IMR-90 (cell line): ENCODE data around the gene FBXO34. TPM values are rescaled to one million over a fixed set of nuclear protein-coding genes. Genes with fewer than 3 reads are reported as not detected.

Source experiments
- ATAC-seq: fragments of 200-7000 bp; cut with Tn5 transposase; 2 replicates; pipeline ENCODE4 v1.9.1; 2020; ENCODE audit warnings: low read depth, mild to moderate bottlenecking, moderate library complexity
- Bru-seq: library from RNA; stranded (reverse); fragments of 400-500 nt; gene quantifications from one replicate; lab custom pipeline; 2021; lab: Mats Ljungman, UMichigan
- BruChase-seq, 2 experiments: library from RNA; stranded (reverse); fragments of 400-500 nt; gene quantifications; one replicate each; lab custom pipeline; 2021; lab: Mats Ljungman, UMichigan
- BruUV-seq: library from RNA; stranded (reverse); fragments of 400-500 nt; replicated peaks from 2 replicates; lab custom pipeline; 2021; lab: Mats Ljungman, UMichigan
- CTCF ChIA-PET: fragments of 300-600 bp; formaldehyde crosslinking; extraction: SDS; loops from one replicate; lab custom pipeline; 2021; ENCODE audit warnings: antibody characterized with exemption; lab: Yijun Ruan, JAX
- POLR2A ChIA-PET: fragments of 300-600 bp; sonication (Branson Sonifier 250); formaldehyde crosslinking; loops from one replicate; lab custom pipeline; 2022; ENCODE audit warnings: antibody characterized with exemption; ENCODE audit not compliant: unreplicated experiment; lab: Charles Lee
- DNase-seq: peaks from one replicate; pipeline ENCODE4 v3.0.0; 2013
- H2AFZ ChIP-seq: replicated peaks from 2 replicates; pipeline ENCODE3; 2013; ENCODE audit warnings: low read length, mild to moderate bottlenecking; ENCODE audit not compliant: poor library complexity
- H2AK5ac ChIP-seq: 2 replicates; pipeline ENCODE4 v1.6.1; 2013; ENCODE audit warnings: low read depth, low read length, inconsistent platforms
- H2AK9ac ChIP-seq: replicated peaks from 2 replicates; pipeline ENCODE3; 2013; ENCODE audit warnings: mild to moderate bottlenecking, low read depth, low read length, moderate library complexity; ENCODE audit not compliant: poor library complexity
- H2BK120ac ChIP-seq: 2 replicates; pipeline ENCODE4 v1.6.1; 2013; ENCODE audit warnings: low read depth, low read length, inconsistent platforms
- H2BK15ac ChIP-seq: 3 replicates; pipeline ENCODE4 v1.6.1; 2013; ENCODE audit warnings: low read depth, low read length, inconsistent platforms
- H2BK20ac ChIP-seq: 2 replicates; pipeline ENCODE4 v1.6.1; 2013; ENCODE audit warnings: low read depth, mild to moderate bottlenecking, inconsistent platforms, low read length, moderate library complexity
- H2BK5ac ChIP-seq: 2 replicates; pipeline ENCODE4 v1.6.1; 2013; ENCODE audit warnings: mild to moderate bottlenecking, low read depth, low read length, inconsistent platforms; ENCODE audit not compliant: poor library complexity, severe bottlenecking
- H3K14ac ChIP-seq: replicated peaks from 2 replicates; pipeline ENCODE4 v1.6.1; 2013; ENCODE audit warnings: low read depth, low read length, inconsistent platforms
- H3K18ac ChIP-seq: 2 replicates; pipeline ENCODE4 v1.6.1; 2013; ENCODE audit warnings: low read depth, low read length, control low read depth
- H3K23ac ChIP-seq: 2 replicates; pipeline ENCODE4 v1.6.1; 2013; ENCODE audit warnings: low read depth, low read length, inconsistent platforms
- H3K27ac ChIP-seq: 2 replicates; pipeline ENCODE4 v1.5.1; 2013; ENCODE audit warnings: mild to moderate bottlenecking, control low read depth, low read length; ENCODE audit not compliant: insufficient read depth
- H3K27me3 ChIP-seq: 2 replicates; pipeline ENCODE4 v1.6.1; 2013; ENCODE audit warnings: low read length; ENCODE audit not compliant: control insufficient read depth, insufficient read depth
- H3K36me3 ChIP-seq: 2 replicates; pipeline ENCODE4 v1.6.1; 2013; ENCODE audit warnings: low read length, mixed read lengths; ENCODE audit not compliant: control insufficient read depth, insufficient read depth
- H3K4ac ChIP-seq: 2 replicates; pipeline ENCODE4 v1.6.1; 2013; ENCODE audit warnings: low read depth, low read length, inconsistent platforms
- H3K4me1 ChIP-seq: 2 replicates; pipeline ENCODE4 v1.6.1; 2013; ENCODE audit warnings: low read length, mixed read lengths; ENCODE audit not compliant: control insufficient read depth, insufficient read depth
- H3K4me2 ChIP-seq: 2 replicates; pipeline ENCODE4 v1.6.1; 2013; ENCODE audit warnings: low read depth, mild to moderate bottlenecking, control low read depth, low read length, moderate library complexity
- H3K4me3 ChIP-seq: 2 replicates; pipeline ENCODE4 v1.5.1; 2013; ENCODE audit warnings: low read depth, mild to moderate bottlenecking, control low read depth, low read length, moderate library complexity; ENCODE audit not compliant: insufficient read depth
- H3K56ac ChIP-seq: 2 replicates; pipeline ENCODE4 v1.6.1; 2013; ENCODE audit warnings: low read length, inconsistent platforms; ENCODE audit not compliant: insufficient read depth; ENCODE audit errors: extremely low read depth
- H3K79me1 ChIP-seq, 2 experiments: 2 replicates each; pipeline ENCODE4 v1.6.1; 2013; ENCODE audit warnings: low read length in 2 of 2, inconsistent platforms in 1 of 2, low read depth in 1 of 2
- H3K9ac ChIP-seq: 2 replicates; pipeline ENCODE4 v1.6.1; 2013; ENCODE audit warnings: low read depth, low read length, control low read depth
- H3K9me1 ChIP-seq: 2 replicates; pipeline ENCODE4 v1.6.1; 2013; ENCODE audit warnings: low read length, inconsistent platforms; ENCODE audit not compliant: insufficient read depth
- H3K9me3 ChIP-seq: 2 replicates; pipeline ENCODE4 v1.6.1; 2013; ENCODE audit warnings: low read length; ENCODE audit not compliant: control insufficient read depth, insufficient read depth
- H4K20me1 ChIP-seq: 2 replicates; pipeline ENCODE4 v1.6.1; 2013; ENCODE audit warnings: low read length, inconsistent platforms; ENCODE audit not compliant: insufficient read depth
- H4K5ac ChIP-seq: 2 replicates; pipeline ENCODE4 v1.6.1; 2013; ENCODE audit warnings: mild to moderate bottlenecking, low read depth, low read length, control low read depth
- H4K8ac ChIP-seq, 2 experiments: 2 replicates each; pipeline ENCODE4 v1.6.1; 2013; ENCODE audit warnings: low read depth in 2 of 2, low read length in 2 of 2, control low read depth in 1 of 2, inconsistent platforms in 1 of 2
- H4K91ac ChIP-seq: 2 replicates; pipeline ENCODE4 v1.6.1; 2013; ENCODE audit warnings: low read depth, low read length, inconsistent platforms; ENCODE audit not compliant: insufficient read depth
- BHLHE40 ChIP-seq: fragments of 150-350 bp; IDR thresholded peaks from 2 replicates; pipeline ENCODE4 v1.6.1; 2016; ENCODE audit warnings: mild to moderate bottlenecking, low read depth, low read length
- CEBPB ChIP-seq: IDR thresholded peaks from 2 replicates; pipeline ENCODE4 v1.6.1; 2012; ENCODE audit warnings: low read depth, low read length, improper control_type of control experiment
- CHD1 ChIP-seq: IDR thresholded peaks from 2 replicates; pipeline ENCODE4 v1.6.1; 2012; ENCODE audit warnings: low read depth, low read length, improper control_type of control experiment
- FOS ChIP-seq: fragments of 150-350 bp; IDR thresholded peaks from 2 replicates; pipeline ENCODE4 v1.6.1; 2016; ENCODE audit warnings: low read depth, low read length
- MAFK ChIP-seq: IDR thresholded peaks from 2 replicates; pipeline ENCODE4 v1.6.1; 2012; ENCODE audit warnings: low read depth, low read length, improper control_type of control experiment
- MAZ ChIP-seq: IDR thresholded peaks from 2 replicates; pipeline ENCODE4 v1.6.1; 2012; ENCODE audit warnings: low read depth, mild to moderate bottlenecking, low read length, improper control_type of control experiment, moderate library complexity, borderline replicate concordance
- MXI1 ChIP-seq: IDR thresholded peaks from 2 replicates; pipeline ENCODE4 v1.6.1; 2012; ENCODE audit warnings: low read depth, mild to moderate bottlenecking, low read length, moderate library complexity, borderline replicate concordance
- NFE2L2 ChIP-seq: fragments of 150-350 bp; IDR thresholded peaks from 2 replicates; pipeline ENCODE4 v1.6.1; 2016; ENCODE audit warnings: low read depth, mild to moderate bottlenecking, low read length
- POLR2A ChIP-seq: IDR thresholded peaks from 2 replicates; pipeline ENCODE4 v1.6.1; 2012; ENCODE audit warnings: mild to moderate bottlenecking, low read depth, low read length
- RAD21 ChIP-seq: IDR thresholded peaks from 2 replicates; pipeline ENCODE4 v1.6.1; 2012; ENCODE audit warnings: low read length, improper control_type of control experiment
- RCOR1 ChIP-seq: IDR thresholded peaks from 2 replicates; pipeline ENCODE4 v1.6.1; 2012; ENCODE audit warnings: mild to moderate bottlenecking, low read length, improper control_type of control experiment; ENCODE audit not compliant: insufficient replicate concordance
- RFX5 ChIP-seq: IDR thresholded peaks from 2 replicates; pipeline ENCODE4 v1.8.0; 2012; ENCODE audit warnings: low read depth, mild to moderate bottlenecking, low read length, moderate library complexity
- WGBS, 2 experiments: methylation state at CpG; one replicate each; pipeline versions ENCODE4 v1.1.5 to v1.1.7; 2013; ENCODE audit warnings: missing lambda C conversion rate in 2 of 2; ENCODE audit not compliant: insufficient read length in 1 of 2; ENCODE audit errors: extremely low coverage in 2 of 2; 5-methylcytosine and 5-hydroxymethylcytosine counted together
- dilution Hi-C: fragments of 300-500 bp; cut with HindIII; formaldehyde crosslinking; loops from one replicate; pipeline ENCODE4 v1.14.3; 2018; ENCODE audit warnings: low sequenced_read_pairs; ENCODE audit not compliant: unreplicated experiment
- in situ Hi-C: fragments of 300-500 bp; cut with MboI; formaldehyde crosslinking; loops from 3 replicates; pipeline ENCODE4 v1.14.3; 2019; ENCODE audit warnings: low sequenced_read_pairs, inconsistent platforms, mixed read lengths
- intact Hi-C: fragments of 100-400 bp; cut with micrococcal nuclease; formaldehyde crosslinking; loops from 2 replicates; pipeline ENCODE4 v1.10.0; 2022
- long read RNA-seq: library from polyadenylated mRNA; unstranded; transcript quantifications from one replicate; pipeline ENCODE4 v2.0.0, GENCODE V29; 2021; ENCODE audit not compliant: unreplicated experiment
- polyA plus RNA-seq, 3 experiments: library from polyadenylated mRNA; depleted of rRNA; stranded (reverse); fragments of >200 nt; gene quantifications; 2 replicates each; pipeline ENCODE4 v1.2.3, GENCODE V29; 2012; ENCODE audit warnings: low replicate concordance in 1 of 3
- total RNA-seq: library from RNA; depleted of rRNA; stranded (reverse); fragments of >200 nt; gene quantifications from 2 replicates; pipeline ENCODE4 v1.2.3, GENCODE V29; 2012; rRNA removed
- TF ChIP-seq, protein P1 (sequence below): fragments of 150-350 bp; IDR thresholded peaks from 2 replicates; pipeline ENCODE4 v1.6.1; 2017; ENCODE audit warnings: mild to moderate bottlenecking, antibody characterized with exemption, low read length, low read depth

Gene FBXO34
- total RNA-seq (27.8 and 35.1 TPM in 2 replicates), polyA plus RNA-seq (2012; rRNA removed) (13.2 and 15.4 TPM in 2 replicates), Bru-seq, nascent RNA (percentile 88 among the genes with signal in this experiment), BruChase-seq, experiment 1, labeled RNA remaining after a 6-hour chase (percentile 86 among the genes with signal in this experiment), BruChase-seq, experiment 2, labeled RNA remaining after a 2-hour chase (percentile 86 among the genes with signal in this experiment)
- polyA plus RNA-seq (2012; cell fraction: cytosol; rRNA removed): 6.2 and 8.7 TPM in 2 replicates
- 6.1 and 20.6 TPM in 2 replicates for polyA plus RNA-seq (2012; cell fraction: nucleus; rRNA removed; ENCODE audit: low replicate concordance)
- long read RNA-seq, transcript FBXO34-201 (2 exons, 3,464 nt): major isoform, 33 of 44 reads
- long read RNA-seq, partial matches to known transcripts: 5 of 44 reads
- long read RNA-seq, other reads (novel, unspliced or antisense): 5 of 44 reads

GRCh38 chr14:55270832-55271571, at the start of gene FBXO34:
Gene FBXO34, plus strand, starts transcription at chr14:55271421. Its CDS starts 78,970 bp downstream, at chr14:55350391.
- in situ Hi-C loops (no loop called here), intact Hi-C loops (loop anchor here (1.0 kb wide), 2 partner anchors 83 to 159 kb away; no protein-coding TSS in a partner anchor), dilution Hi-C loops (no loop called here)
- H4K8ac ChIP-seq: peak within 1 kb of the TSS; percentile 33 to 94; a peak in 3 of 4 replicates
- 2% methylated on average over 11 of the region's 49 CpGs; no CpG with 5 or more reads in 1 of the 2 experiments for WGBS, 2 experiments
- H3K14ac ChIP-seq: peak within 1 kb of the TSS; percentile 92
- CTCF ChIA-PET: interaction anchor here (0.6 to 1.4 kb wide), 10 partner anchors 11 to 413 kb away, joined by 3 to 11 read pairs (median 3); no protein-coding TSS in a partner anchor
- H2BK5ac ChIP-seq: peak within 1 kb of the TSS; percentile 77
- H2AK9ac ChIP-seq: peak within 1 kb of the TSS; percentile 48
- H3K79me1 ChIP-seq: peaks cover 6 to 36% of the 10 kb centered on the region in 2 experiments
- no peaks in the 10 kb centered on the region for H3K9me1 ChIP-seq
- peak within 1 kb of the TSS; percentile 71 for H3K18ac ChIP-seq
- ATAC-seq (peak; percentile 93), DNase-seq (peak; percentile 94)
- no TSS peak for BruUV-seq
- no peaks in the 10 kb centered on the region for H3K27me3 ChIP-seq
- H4K20me1 ChIP-seq: peaks cover 28% of the 10 kb centered on the region; the same call in 1 of the 2 replicates
- peak within 1 kb of the TSS; percentile 58 for H3K27ac ChIP-seq
- H3K9ac ChIP-seq: peak within 1 kb of the TSS; percentile 91
- peak within 1 kb of the TSS; percentile 94 for H2AFZ ChIP-seq
- H2BK15ac ChIP-seq: peak within 1 kb of the TSS; percentile 59; the same call in 1 of the 3 replicates
- H4K91ac ChIP-seq: peak within 1 kb of the TSS; percentile 14; the same call in 1 of the 2 replicates
- H3K4me1 ChIP-seq: peaks cover 2% of the 10 kb centered on the region
- 0 out of 2 replicates have a peak within 1 kb of the TSS, but pooled peaks have one; percentile 25 for H3K56ac ChIP-seq
- peak within 1 kb of the TSS; percentile 78 for H3K4me2 ChIP-seq
- POLR2A ChIA-PET: no interaction called here
- peak within 1 kb of the TSS; percentile 55; the same call in 1 of the 2 replicates for H2BK20ac ChIP-seq
- peak within 1 kb of the TSS; percentile 88 for H3K4ac ChIP-seq
- H2BK120ac ChIP-seq: peak within 1 kb of the TSS; percentile 87
- H3K23ac ChIP-seq: peak within 1 kb of the TSS; percentile 94
- H3K9me3 ChIP-seq: no peaks in the 10 kb centered on the region
- H2AK5ac ChIP-seq: peak within 1 kb of the TSS; percentile 75; the same call in 1 of the 2 replicates
- peak within 1 kb of the TSS; percentile 100 for H3K4me3 ChIP-seq
- H4K5ac ChIP-seq: peak within 1 kb of the TSS; percentile 17; the same call in 1 of the 2 replicates
- no peaks in the 10 kb centered on the region for H3K36me3 ChIP-seq
- peak; percentile 35; the same call in 1 of the 2 replicates for TF ChIP-seq MXI1
- peak; percentile 26 for TF ChIP-seq FOS
- TF ChIP-seq BHLHE40: no peak
- no peak for TF ChIP-seq MAFK
- TF ChIP-seq CHD1: no peak; the same call in 1 of the 2 replicates
- TF ChIP-seq CEBPB: no peak
- peak; percentile 68 for TF ChIP-seq RAD21
- 0 out of 2 replicates have a peak, but pooled peaks have one; percentile 20 for TF ChIP-seq RFX5
- TF ChIP-seq RCOR1: peak; percentile 43
- TF ChIP-seq, protein P1, sequence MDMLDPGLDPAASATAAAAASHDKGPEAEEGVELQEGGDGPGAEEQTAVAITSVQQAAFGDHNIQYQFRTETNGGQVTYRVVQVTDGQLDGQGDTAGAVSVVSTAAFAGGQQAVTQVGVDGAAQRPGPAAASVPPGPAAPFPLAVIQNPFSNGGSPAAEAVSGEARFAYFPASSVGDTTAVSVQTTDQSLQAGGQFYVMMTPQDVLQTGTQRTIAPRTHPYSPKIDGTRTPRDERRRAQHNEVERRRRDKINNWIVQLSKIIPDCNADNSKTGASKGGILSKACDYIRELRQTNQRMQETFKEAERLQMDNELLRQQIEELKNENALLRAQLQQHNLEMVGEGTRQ: 0 out of 2 replicates have a peak, but pooled peaks have one; percentile 3
- peak; percentile 94 for TF ChIP-seq MAZ
- TF ChIP-seq POLR2A: peak; percentile 80
- 0 out of 2 replicates have a peak, but pooled peaks have one; percentile 2 for TF ChIP-seq NFE2L2
